Activated naive CD4-positive, alpha-beta T cell (primary cell): ENCODE results near the gene DPYD.

Source experiments
- DNase-seq, 4 experiments: peaks; one replicate each; lab custom pipeline; 2025; lab: John Stamatoyannopoulos, UW

DPYD gene

GRCh38 chr1:97608272-97608671 is 312.6 kb downstream of the DPYD start:
- no peak for DNase-seq

GRCh38 chr1:97603776-97604175 is 317.1 kb downstream of the DPYD start:
- DNase-seq, result no peak

GRCh38 chr1:97603218-97603617 is 317.6 kb downstream of the DPYD start:
- DNase-seq, result no peak

GRCh38 chr1:97599447-97599846 is 321.4 kb downstream of the DPYD start:
- DNase-seq, result no peak

GRCh38 chr1:97593192-97593591 is 327.6 kb downstream of the DPYD start:
- DNase-seq, result no peak

- DNase-seq, result no peak
Observed at GRCh38 chr1:97588772-97589171, 332.1 kb downstream of the DPYD start.

- DNase-seq, result no peak
Observed at GRCh38 chr1:97581614-97582051, 339.2 kb downstream of the DPYD start.

- no peak for DNase-seq
Observed at GRCh38 chr1:97577613-97578012, 343.2 kb downstream of the DPYD start.

GRCh38 chr1:97573553-97573952 is 347.3 kb downstream of the DPYD start:
- no peak for DNase-seq

- no peak for DNase-seq
Observed at GRCh38 chr1:97572561-97572960, 348.3 kb downstream of the DPYD start.

GRCh38 chr1:97571760-97572159 is 349.1 kb downstream of the DPYD start:
- no peak for DNase-seq

GRCh38 chr1:97570691-97571090 is 350.1 kb downstream of the DPYD start:
- no peak for DNase-seq

- DNase-seq, result no peak
Observed at GRCh38 chr1:97567000-97567749, 353.7 kb downstream of the DPYD start.

- no peak for DNase-seq
Observed at GRCh38 chr1:97565886-97566285, 354.9 kb downstream of the DPYD start.

GRCh38 chr1:97563926-97564325 is 356.9 kb downstream of the DPYD start:
- DNase-seq, result no peak

GRCh38 chr1:97562081-97562480 is 358.8 kb downstream of the DPYD start:
- DNase-seq, result no peak

GRCh38 chr1:97560714-97561113 is 360.1 kb downstream of the DPYD start:
- DNase-seq, result no peak

GRCh38 chr1:97553971-97554370 is 366.9 kb downstream of the DPYD start:
- DNase-seq, result no peak

- DNase-seq, result no peak
Observed at GRCh38 chr1:97551113-97551512, 369.7 kb downstream of the DPYD start.

- DNase-seq, result no peak
Observed at GRCh38 chr1:97545446-97545845, 375.4 kb downstream of the DPYD start.

- no peak for DNase-seq
Observed at GRCh38 chr1:97540346-97540888, 380.4 kb downstream of the DPYD start.

GRCh38 chr1:97538113-97538512 is 382.7 kb downstream of the DPYD start:
- no peak for DNase-seq

GRCh38 chr1:97533358-97533757 is 387.5 kb downstream of the DPYD start:
- no peak for DNase-seq

- no peak for DNase-seq
Observed at GRCh38 chr1:97529600-97529999, 391.2 kb downstream of the DPYD start.
